Mesendoderm (in vitro differentiated cells): ENCODE results near the gene TIMM21.

Source experiments
- DNase-seq: peaks from one replicate; pipeline ENCODE4 v3.0.0; 2013
- H2AK5ac ChIP-seq: 2 replicates; pipeline ENCODE4 v1.6.1; 2013; ENCODE audit warnings: low read length, inconsistent platforms
- H2BK120ac ChIP-seq: 2 replicates; pipeline ENCODE4 v1.6.1; 2013; ENCODE audit warnings: low read depth, mild to moderate bottlenecking, low read length, moderate library complexity, mixed read lengths
- H2BK15ac ChIP-seq: replicated peaks from 2 replicates; pipeline ENCODE4 v1.6.1; 2013; ENCODE audit warnings: low read depth, mild to moderate bottlenecking, moderate library complexity
- H2BK5ac ChIP-seq: 2 replicates; pipeline ENCODE4 v1.6.1; 2013; ENCODE audit warnings: low read length, inconsistent platforms
- H3K18ac ChIP-seq: 2 replicates; pipeline ENCODE4 v1.6.1; 2013; ENCODE audit warnings: mild to moderate bottlenecking, low read length, mixed read lengths
- H3K23ac ChIP-seq: one replicate; pipeline ENCODE4 v1.6.1; 2013; ENCODE audit warnings: low read length
- H3K27ac ChIP-seq: 2 replicates; pipeline ENCODE4 v1.5.1; 2013; ENCODE audit warnings: low read depth, mild to moderate bottlenecking, inconsistent platforms, low read length, moderate library complexity
- H3K27me3 ChIP-seq: 2 replicates; pipeline ENCODE4 v1.6.1; 2013; ENCODE audit warnings: low read length, control low read depth, mild to moderate bottlenecking, inconsistent platforms; ENCODE audit not compliant: insufficient read depth, poor library complexity
- H3K36me3 ChIP-seq: 2 replicates; pipeline ENCODE4 v1.6.1; 2013; ENCODE audit warnings: low read length, inconsistent platforms; ENCODE audit not compliant: control insufficient read depth, insufficient read depth
- H3K4ac ChIP-seq: one replicate; pipeline ENCODE4 v1.6.1; 2013; ENCODE audit warnings: low read depth, mild to moderate bottlenecking, low read length, moderate library complexity
- H3K4me1 ChIP-seq: 2 replicates; pipeline ENCODE4 v1.6.1; 2013; ENCODE audit warnings: low read depth, low read length, inconsistent platforms; ENCODE audit not compliant: control insufficient read depth
- H3K4me2 ChIP-seq: 2 replicates; pipeline ENCODE4 v1.6.1; 2013; ENCODE audit warnings: low read length
- H3K4me3 ChIP-seq: 2 replicates; pipeline ENCODE4 v1.5.1; 2013; ENCODE audit warnings: mild to moderate bottlenecking, low read length
- H3K56ac ChIP-seq: one replicate; pipeline ENCODE4 v1.6.1; 2013; ENCODE audit warnings: low read length
- H3K79me1 ChIP-seq: 2 replicates; pipeline ENCODE4 v1.6.1; 2013; ENCODE audit warnings: low read length, inconsistent platforms
- H3K79me2 ChIP-seq: 2 replicates; pipeline ENCODE4 v1.6.1; 2013; ENCODE audit warnings: mild to moderate bottlenecking, low read length; ENCODE audit not compliant: control insufficient read depth, insufficient read depth
- H3K9ac ChIP-seq: 2 replicates; pipeline ENCODE4 v1.6.1; 2013; ENCODE audit warnings: low read length, inconsistent platforms
- H4K5ac ChIP-seq: one replicate; pipeline ENCODE4 v1.6.1; 2013; ENCODE audit warnings: low read length
- H4K8ac ChIP-seq: one replicate; pipeline ENCODE4 v1.6.1; 2013; ENCODE audit warnings: low read depth, mild to moderate bottlenecking, control low read depth, low read length, moderate library complexity
- WGBS: extraction: QIAGEN DNeasy Blood & Tissue Kit; methylation state at CpG from one replicate; pipeline ENCODE4 v1.1.7; 2013; ENCODE audit warnings: low lambda C conversion rate, missing lambda C conversion rate; ENCODE audit not compliant: insufficient coverage; ENCODE audit errors: extremely low coverage; 5-methylcytosine and 5-hydroxymethylcytosine counted together

The TIMM21 gene

GRCh38 chr18:74139411-74139810 lies 8.9 kb upstream of the TIMM21 start:
- H3K18ac ChIP-seq, result no peak overlapping the region
- H3K4ac ChIP-seq, result no peak overlapping the region
- H3K79me1 ChIP-seq, result no peaks in the 10 kb centered on the region
- H3K79me2 ChIP-seq, result no peaks in the 10 kb centered on the region
- H2BK120ac ChIP-seq, result no peak overlapping the region
- H3K27me3 ChIP-seq, result no peaks in the 10 kb centered on the region
- no peak overlapping the region for H3K27ac ChIP-seq
- H3K4me3 ChIP-seq, result no peak overlapping the region
- H3K9ac ChIP-seq, result no peak overlapping the region
- no peak overlapping the region for H3K23ac ChIP-seq
- H2BK5ac ChIP-seq, result no peak overlapping the region
- no CpG with 5 or more reads among the region's 2 CpGs for WGBS
- no peak for DNase-seq
- no peak overlapping the region for H3K4me2 ChIP-seq
- no peak overlapping the region for H2AK5ac ChIP-seq
- no peak overlapping the region for H4K8ac ChIP-seq
- H3K56ac ChIP-seq, result no peak overlapping the region
- H3K4me1 ChIP-seq, result no peaks in the 10 kb centered on the region
- H2BK15ac ChIP-seq, result no peak overlapping the region
- H3K36me3 ChIP-seq, result no peaks in the 10 kb centered on the region
- no peak overlapping the region for H4K5ac ChIP-seq

DNA sequence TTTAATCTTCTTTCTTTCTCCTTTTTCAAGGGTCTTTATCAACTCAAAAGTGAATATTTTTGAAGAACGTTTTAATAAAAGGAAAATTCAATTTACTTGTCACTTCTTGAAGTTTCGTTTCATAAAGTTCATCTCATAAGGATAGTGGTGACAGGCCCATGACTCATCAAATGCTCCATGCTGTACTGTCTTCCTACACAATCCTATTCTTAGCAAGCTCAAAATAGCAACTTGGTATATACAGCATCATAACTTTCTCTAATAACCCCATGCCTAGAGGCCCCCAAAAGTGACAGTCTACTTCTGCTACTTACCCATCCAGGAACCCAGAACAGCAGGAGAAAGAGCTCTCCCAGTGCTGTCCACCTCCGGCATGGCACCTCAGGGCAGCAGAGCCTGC lies 8.4 kb upstream of the TIMM21 start:
- H2BK5ac ChIP-seq, result no peak overlapping the region
- no peaks in the 10 kb centered on the region for H3K36me3 ChIP-seq
- no peak overlapping the region for H3K23ac ChIP-seq
- no peak overlapping the region for H3K18ac ChIP-seq
- no peaks in the 10 kb centered on the region for H3K4me1 ChIP-seq
- no peak for DNase-seq
- no peak overlapping the region for H2AK5ac ChIP-seq
- no peak overlapping the region for H3K4me2 ChIP-seq
- H3K9ac ChIP-seq, result no peak overlapping the region
- no peaks in the 10 kb centered on the region for H3K79me2 ChIP-seq
- no peaks in the 10 kb centered on the region for H3K27me3 ChIP-seq
- H3K79me1 ChIP-seq, result no peaks in the 10 kb centered on the region
- WGBS, result no CpG with 5 or more reads among the region's 3 CpGs
- H3K4ac ChIP-seq, result no peak overlapping the region
- no peak overlapping the region for H4K5ac ChIP-seq
- H4K8ac ChIP-seq, result no peak overlapping the region
- no peak overlapping the region for H3K27ac ChIP-seq
- no peak overlapping the region for H3K56ac ChIP-seq
- H2BK15ac ChIP-seq, result no peak overlapping the region
- H3K4me3 ChIP-seq, result no peak overlapping the region
- H2BK120ac ChIP-seq, result no peak overlapping the region

DNA sequence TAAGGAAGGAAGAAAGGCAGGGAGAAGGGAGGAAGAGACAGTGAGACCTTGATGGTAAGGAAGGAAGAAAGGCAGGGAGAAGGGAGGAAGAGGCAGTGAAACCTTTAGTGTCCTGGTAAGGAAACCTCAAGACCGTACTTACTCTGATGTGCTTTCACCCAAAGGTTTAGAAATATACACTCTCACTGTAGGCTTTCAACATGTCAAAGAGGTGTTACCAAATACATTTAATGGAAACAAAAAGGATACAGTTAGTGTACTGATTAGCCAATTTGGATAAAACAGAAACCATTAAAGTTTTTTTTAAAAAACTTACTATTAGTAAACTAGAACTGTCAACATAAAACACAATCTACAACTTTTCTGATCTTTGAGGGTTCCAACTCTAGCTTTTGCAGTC lies 7.7 kb upstream of the TIMM21 start:
- H3K79me1 ChIP-seq, result no peaks in the 10 kb centered on the region
- no peak overlapping the region for H3K4ac ChIP-seq
- no peak overlapping the region for H2BK15ac ChIP-seq
- no peak overlapping the region for H3K56ac ChIP-seq
- no peaks in the 10 kb centered on the region for H3K36me3 ChIP-seq
- no peak overlapping the region for H3K9ac ChIP-seq
- no peaks in the 10 kb centered on the region for H3K4me1 ChIP-seq
- H4K5ac ChIP-seq, result no peak overlapping the region
- no peak overlapping the region for H2AK5ac ChIP-seq
- DNase-seq, result no peak
- no peak overlapping the region for H3K18ac ChIP-seq
- no peak overlapping the region for H3K27ac ChIP-seq
- no peak overlapping the region for H2BK120ac ChIP-seq
- H3K4me2 ChIP-seq, result no peak overlapping the region
- no peak overlapping the region for H4K8ac ChIP-seq
- H3K27me3 ChIP-seq, result no peaks in the 10 kb centered on the region
- no CpG with 5 or more reads among the region's 1 CpG for WGBS
- no peaks in the 10 kb centered on the region for H3K79me2 ChIP-seq
- H3K4me3 ChIP-seq, result no peak overlapping the region
- H3K23ac ChIP-seq, result no peak overlapping the region
- H2BK5ac ChIP-seq, result no peak overlapping the region

DNA sequence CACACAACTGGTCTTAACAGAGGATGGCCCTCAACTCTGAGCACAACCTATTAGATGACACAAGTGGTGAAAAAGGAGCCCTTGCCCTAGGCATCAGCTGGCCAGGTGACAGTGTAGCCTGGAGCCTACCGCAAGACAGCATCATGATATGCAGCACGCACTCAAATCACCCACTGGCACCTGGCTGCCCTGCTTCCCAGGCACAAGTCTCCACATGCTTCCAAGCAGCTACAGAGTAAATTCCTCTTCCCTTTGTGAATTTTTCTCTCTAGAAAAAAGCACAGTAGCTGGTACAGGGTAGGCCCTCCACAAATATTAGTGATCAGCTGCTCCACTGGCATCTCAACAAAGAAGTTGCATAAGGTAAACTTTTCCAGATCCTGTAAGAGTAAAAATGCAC lies 6.7 kb upstream of the TIMM21 start:
- H2AK5ac ChIP-seq, result no peak overlapping the region
- H4K8ac ChIP-seq, result no peak overlapping the region
- H3K4me3 ChIP-seq, result no peak overlapping the region
- no peak overlapping the region for H3K56ac ChIP-seq
- no peaks in the 10 kb centered on the region for H3K79me2 ChIP-seq
- H2BK120ac ChIP-seq, result no peak overlapping the region
- no peak overlapping the region for H3K23ac ChIP-seq
- no peak overlapping the region for H3K27ac ChIP-seq
- H3K4ac ChIP-seq, result no peak overlapping the region
- no peak overlapping the region for H2BK5ac ChIP-seq
- WGBS, result no CpG with 5 or more reads among the region's 2 CpGs
- DNase-seq, result no peak
- no peak overlapping the region for H3K9ac ChIP-seq
- H3K4me2 ChIP-seq, result no peak overlapping the region
- no peaks in the 10 kb centered on the region for H3K36me3 ChIP-seq
- H3K79me1 ChIP-seq, result no peaks in the 10 kb centered on the region
- no peaks in the 10 kb centered on the region for H3K27me3 ChIP-seq
- no peak overlapping the region for H4K5ac ChIP-seq
- no peak overlapping the region for H3K18ac ChIP-seq
- no peaks in the 10 kb centered on the region for H3K4me1 ChIP-seq
- H2BK15ac ChIP-seq, result no peak overlapping the region

GRCh38 chr18:74142252-74142651 lies 6.1 kb upstream of the TIMM21 start:
- no CpG with 5 or more reads among the region's 2 CpGs for WGBS
- Histone ChIP-seq H2BK120ac (no peak overlapping the region), H3K79me1 (no peaks in the 10 kb centered on the region), H3K4me2 (no peak overlapping the region), H3K18ac (no peak overlapping the region), H2BK15ac (no peak overlapping the region), H3K23ac (no peak overlapping the region), H2AK5ac (no peak overlapping the region), H3K56ac (no peak overlapping the region), H3K27ac (no peak overlapping the region), H3K27me3 (no peaks in the 10 kb centered on the region), H3K4me3 (no peak overlapping the region), H3K4me1 (peaks cover 4% of the 10 kb centered on the region), H4K8ac (no peak overlapping the region), H3K36me3 (no peaks in the 10 kb centered on the region), H3K4ac (no peak overlapping the region), H2BK5ac (no peak overlapping the region), H3K79me2 (no peaks in the 10 kb centered on the region), H3K9ac (no peak overlapping the region), H4K5ac (no peak overlapping the region)
- no peak for DNase-seq

DNA sequence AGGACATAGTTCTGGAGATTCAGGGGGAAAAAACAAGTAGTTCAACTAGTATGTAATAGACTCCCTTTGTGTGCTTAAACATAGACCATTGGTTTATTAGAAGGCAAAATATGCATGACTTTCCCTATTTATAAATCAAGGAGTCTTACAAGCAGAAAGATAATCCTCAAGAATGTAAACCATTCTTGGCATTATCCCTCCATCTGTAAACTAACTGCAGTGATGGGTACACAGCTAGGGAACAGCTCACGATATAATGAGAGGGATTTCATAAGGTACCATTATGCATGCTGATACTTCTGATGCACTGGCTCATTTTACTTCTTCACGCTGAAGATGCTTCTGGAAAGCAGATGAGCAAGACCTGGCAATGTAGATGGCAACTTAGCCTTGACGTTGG lies 1.6 kb upstream of the TIMM21 start:
- Histone ChIP-seq H2BK120ac (no peak overlapping the region), H2AK5ac (no peak overlapping the region), H3K9ac (peak overlapping the region; percentile 41), H3K56ac (peak overlapping the region; percentile 72), H2BK15ac (no peak overlapping the region), H3K79me1 (peaks cover 8% of the 10 kb centered on the region), H4K5ac (no peak overlapping the region), H3K4me3 (no peak overlapping the region), H3K4me1 (peaks cover 7% of the 10 kb centered on the region), H2BK5ac (no peak overlapping the region), H3K4ac (no peak overlapping the region), H3K27me3 (no peaks in the 10 kb centered on the region), H3K23ac (no peak overlapping the region), H4K8ac (no peak overlapping the region), H3K18ac (no peak overlapping the region), H3K27ac (no peak overlapping the region), H3K79me2 (peaks cover 27% of the 10 kb centered on the region), H3K36me3 (no peaks in the 10 kb centered on the region), H3K4me2 (no peak overlapping the region)
- no peak for DNase-seq
- no CpG with 5 or more reads among the region's 3 CpGs for WGBS
